H1 (cell line): ENCODE measurements around the gene CYRIA. TPM values are rescaled to one million over a fixed set of nuclear protein-coding genes. Genes with fewer than 3 reads are reported as not detected.

Source experiments
- GABPA ChIP-seq: IDR thresholded peaks from 2 replicates; pipeline ENCODE4 v1.6.1; 2011; ENCODE audit warnings: mild to moderate bottlenecking, low read length, moderate library complexity, borderline replicate concordance; ENCODE audit not compliant: insufficient read depth
- HDAC6 ChIP-seq: IDR thresholded peaks from one replicate; pipeline ENCODE4 v1.7.1; 2012; ENCODE audit warnings: low read depth, mild to moderate bottlenecking, inconsistent platforms, low read length, moderate library complexity
- RNF2 ChIP-seq: fragments of 200-900, 300-1000 bp; sonication (generic); IDR thresholded peaks from 2 replicates; pipeline ENCODE4 v1.7.1; 2016; ENCODE audit warnings: borderline replicate concordance, low read depth, mild to moderate bottlenecking, antibody characterized with exemption, low read length; ENCODE audit not compliant: poor library complexity, severe bottlenecking; ENCODE audit errors: missing control alignments
- TAF7 ChIP-seq: optimal IDR thresholded peaks from 2 replicates; pipeline ENCODE3; 2011; ENCODE audit warnings: low read depth, mild to moderate bottlenecking, inconsistent platforms, low read length, moderate library complexity, borderline replicate concordance
- TBP ChIP-seq: IDR thresholded peaks from 2 replicates; pipeline ENCODE4 v1.6.1; 2011; ENCODE audit warnings: low read depth, low read length, improper control_type of control experiment
- TEAD4 ChIP-seq: IDR thresholded peaks from 2 replicates; pipeline ENCODE4 v1.6.1; 2012; ENCODE audit warnings: low read depth, low read length, inconsistent platforms, mixed read lengths
- polyA plus RNA-seq, 7 experiments: library from polyadenylated mRNA; depleted of rRNA in 3 of 7; stranded (reverse) in 5 of 7; unstranded in 2 of 7; fragments of >200 nt in 5 of 7; fragments of 200-250 nt in 2 of 7; gene quantifications; 1 replicate in 5 of 7; 2 replicates in 1 of 7; 4 replicates in 1 of 7; pipeline versions ENCODE4 v1.2.1 to v1.2.3, GENCODE V29; 2011 to 2013; ENCODE audit warnings: missing spikeins in 2 of 7, mixed read lengths in 2 of 7
- total RNA-seq: library from RNA; stranded (reverse); fragmentation: NEBNext Ultra II Directional; extraction: Animal tissue kit (Norgen Biotek cat#: 25700); gene quantifications from 2 replicates; pipeline ENCODE4 v1.2.1, GENCODE V29; 2021
- TF ChIP-seq, protein P1 (sequence below): fragments of 300-600 bp; sonication (generic); IDR thresholded peaks from 2 replicates; pipeline ENCODE4 v1.7.1; 2012; ENCODE audit warnings: low read length, moderate library complexity, mild to moderate bottlenecking, inconsistent platforms; ENCODE audit not compliant: insufficient replicate concordance
- TF ChIP-seq, protein P2 (sequence below): IDR thresholded peaks from 2 replicates; pipeline ENCODE4 v1.6.1; 2012; ENCODE audit warnings: inconsistent platforms

Gene CYRIA
- total and polyA plus RNA-seq, 2 of the 8 experiments (the other 6 are each of a cell fraction or from before 2014, with no cell fraction given), result 1.5 to 9.8 TPM

DNA sequence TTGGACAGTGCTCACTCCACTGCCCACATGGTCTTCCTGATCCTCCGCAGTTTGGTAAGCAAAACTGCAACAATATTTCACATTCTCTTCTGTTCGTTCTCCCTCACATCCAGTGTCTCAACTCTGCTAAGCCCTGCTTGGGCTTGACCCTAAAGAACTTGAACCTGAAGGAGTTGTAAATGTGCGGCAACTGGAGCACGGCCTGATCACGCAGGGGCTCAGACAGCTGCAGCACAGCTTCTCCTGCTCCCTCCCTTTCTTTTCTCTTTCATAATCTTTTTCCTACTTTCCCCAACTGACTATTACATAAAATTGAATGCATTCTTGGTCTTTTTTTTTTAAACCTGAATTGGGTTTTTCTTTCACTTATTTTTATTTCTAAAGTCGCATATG lies 10.2 kb downstream of the CYRIA start (continued):
- TF ChIP-seq, protein P1, sequence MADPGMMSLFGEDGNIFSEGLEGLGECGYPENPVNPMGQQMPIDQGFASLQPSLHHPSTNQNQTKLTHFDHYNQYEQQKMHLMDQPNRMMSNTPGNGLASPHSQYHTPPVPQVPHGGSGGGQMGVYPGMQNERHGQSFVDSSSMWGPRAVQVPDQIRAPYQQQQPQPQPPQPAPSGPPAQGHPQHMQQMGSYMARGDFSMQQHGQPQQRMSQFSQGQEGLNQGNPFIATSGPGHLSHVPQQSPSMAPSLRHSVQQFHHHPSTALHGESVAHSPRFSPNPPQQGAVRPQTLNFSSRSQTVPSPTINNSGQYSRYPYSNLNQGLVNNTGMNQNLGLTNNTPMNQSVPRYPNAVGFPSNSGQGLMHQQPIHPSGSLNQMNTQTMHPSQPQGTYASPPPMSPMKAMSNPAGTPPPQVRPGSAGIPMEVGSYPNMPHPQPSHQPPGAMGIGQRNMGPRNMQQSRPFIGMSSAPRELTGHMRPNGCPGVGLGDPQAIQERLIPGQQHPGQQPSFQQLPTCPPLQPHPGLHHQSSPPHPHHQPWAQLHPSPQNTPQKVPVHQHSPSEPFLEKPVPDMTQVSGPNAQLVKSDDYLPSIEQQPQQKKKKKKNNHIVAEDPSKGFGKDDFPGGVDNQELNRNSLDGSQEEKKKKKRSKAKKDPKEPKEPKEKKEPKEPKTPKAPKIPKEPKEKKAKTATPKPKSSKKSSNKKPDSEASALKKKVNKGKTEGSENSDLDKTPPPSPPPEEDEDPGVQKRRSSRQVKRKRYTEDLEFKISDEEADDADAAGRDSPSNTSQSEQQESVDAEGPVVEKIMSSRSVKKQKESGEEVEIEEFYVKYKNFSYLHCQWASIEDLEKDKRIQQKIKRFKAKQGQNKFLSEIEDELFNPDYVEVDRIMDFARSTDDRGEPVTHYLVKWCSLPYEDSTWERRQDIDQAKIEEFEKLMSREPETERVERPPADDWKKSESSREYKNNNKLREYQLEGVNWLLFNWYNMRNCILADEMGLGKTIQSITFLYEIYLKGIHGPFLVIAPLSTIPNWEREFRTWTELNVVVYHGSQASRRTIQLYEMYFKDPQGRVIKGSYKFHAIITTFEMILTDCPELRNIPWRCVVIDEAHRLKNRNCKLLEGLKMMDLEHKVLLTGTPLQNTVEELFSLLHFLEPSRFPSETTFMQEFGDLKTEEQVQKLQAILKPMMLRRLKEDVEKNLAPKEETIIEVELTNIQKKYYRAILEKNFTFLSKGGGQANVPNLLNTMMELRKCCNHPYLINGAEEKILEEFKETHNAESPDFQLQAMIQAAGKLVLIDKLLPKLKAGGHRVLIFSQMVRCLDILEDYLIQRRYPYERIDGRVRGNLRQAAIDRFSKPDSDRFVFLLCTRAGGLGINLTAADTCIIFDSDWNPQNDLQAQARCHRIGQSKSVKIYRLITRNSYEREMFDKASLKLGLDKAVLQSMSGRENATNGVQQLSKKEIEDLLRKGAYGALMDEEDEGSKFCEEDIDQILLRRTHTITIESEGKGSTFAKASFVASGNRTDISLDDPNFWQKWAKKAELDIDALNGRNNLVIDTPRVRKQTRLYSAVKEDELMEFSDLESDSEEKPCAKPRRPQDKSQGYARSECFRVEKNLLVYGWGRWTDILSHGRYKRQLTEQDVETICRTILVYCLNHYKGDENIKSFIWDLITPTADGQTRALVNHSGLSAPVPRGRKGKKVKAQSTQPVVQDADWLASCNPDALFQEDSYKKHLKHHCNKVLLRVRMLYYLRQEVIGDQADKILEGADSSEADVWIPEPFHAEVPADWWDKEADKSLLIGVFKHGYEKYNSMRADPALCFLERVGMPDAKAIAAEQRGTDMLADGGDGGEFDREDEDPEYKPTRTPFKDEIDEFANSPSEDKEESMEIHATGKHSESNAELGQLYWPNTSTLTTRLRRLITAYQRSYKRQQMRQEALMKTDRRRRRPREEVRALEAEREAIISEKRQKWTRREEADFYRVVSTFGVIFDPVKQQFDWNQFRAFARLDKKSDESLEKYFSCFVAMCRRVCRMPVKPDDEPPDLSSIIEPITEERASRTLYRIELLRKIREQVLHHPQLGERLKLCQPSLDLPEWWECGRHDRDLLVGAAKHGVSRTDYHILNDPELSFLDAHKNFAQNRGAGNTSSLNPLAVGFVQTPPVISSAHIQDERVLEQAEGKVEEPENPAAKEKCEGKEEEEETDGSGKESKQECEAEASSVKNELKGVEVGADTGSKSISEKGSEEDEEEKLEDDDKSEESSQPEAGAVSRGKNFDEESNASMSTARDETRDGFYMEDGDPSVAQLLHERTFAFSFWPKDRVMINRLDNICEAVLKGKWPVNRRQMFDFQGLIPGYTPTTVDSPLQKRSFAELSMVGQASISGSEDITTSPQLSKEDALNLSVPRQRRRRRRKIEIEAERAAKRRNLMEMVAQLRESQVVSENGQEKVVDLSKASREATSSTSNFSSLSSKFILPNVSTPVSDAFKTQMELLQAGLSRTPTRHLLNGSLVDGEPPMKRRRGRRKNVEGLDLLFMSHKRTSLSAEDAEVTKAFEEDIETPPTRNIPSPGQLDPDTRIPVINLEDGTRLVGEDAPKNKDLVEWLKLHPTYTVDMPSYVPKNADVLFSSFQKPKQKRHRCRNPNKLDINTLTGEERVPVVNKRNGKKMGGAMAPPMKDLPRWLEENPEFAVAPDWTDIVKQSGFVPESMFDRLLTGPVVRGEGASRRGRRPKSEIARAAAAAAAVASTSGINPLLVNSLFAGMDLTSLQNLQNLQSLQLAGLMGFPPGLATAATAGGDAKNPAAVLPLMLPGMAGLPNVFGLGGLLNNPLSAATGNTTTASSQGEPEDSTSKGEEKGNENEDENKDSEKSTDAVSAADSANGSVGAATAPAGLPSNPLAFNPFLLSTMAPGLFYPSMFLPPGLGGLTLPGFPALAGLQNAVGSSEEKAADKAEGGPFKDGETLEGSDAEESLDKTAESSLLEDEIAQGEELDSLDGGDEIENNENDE, result no peak
- no peak for TF ChIP-seq TEAD4
- TF ChIP-seq TBP, result no peak
- TF ChIP-seq TAF7, result no peak
- TF ChIP-seq RNF2, result no peak
- no peak for TF ChIP-seq GABPA
- TF ChIP-seq, protein P2, sequence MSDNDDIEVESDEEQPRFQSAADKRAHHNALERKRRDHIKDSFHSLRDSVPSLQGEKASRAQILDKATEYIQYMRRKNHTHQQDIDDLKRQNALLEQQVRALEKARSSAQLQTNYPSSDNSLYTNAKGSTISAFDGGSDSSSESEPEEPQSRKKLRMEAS, result no peak
- no peak for TF ChIP-seq HDAC6
